NT2/D1 (cell line): ENCODE measurements around the gene MARCHF6.

ENCODE experiments used
- SUZ12 ChIP-seq: IDR thresholded peaks from 2 replicates; pipeline ENCODE4 v1.6.1; 2011; ENCODE audit not compliant: insufficient read length, insufficient read depth; ENCODE audit errors: extremely low read depth
- YY1 ChIP-seq: IDR thresholded peaks from 2 replicates; pipeline ENCODE4 v1.6.1; 2011; ENCODE audit not compliant: insufficient read length, insufficient read depth
- ZNF274 ChIP-seq: IDR thresholded peaks from 2 replicates; pipeline ENCODE4 v1.6.1; 2011; ENCODE audit warnings: mild to moderate bottlenecking, low read depth, low read length

DNA sequence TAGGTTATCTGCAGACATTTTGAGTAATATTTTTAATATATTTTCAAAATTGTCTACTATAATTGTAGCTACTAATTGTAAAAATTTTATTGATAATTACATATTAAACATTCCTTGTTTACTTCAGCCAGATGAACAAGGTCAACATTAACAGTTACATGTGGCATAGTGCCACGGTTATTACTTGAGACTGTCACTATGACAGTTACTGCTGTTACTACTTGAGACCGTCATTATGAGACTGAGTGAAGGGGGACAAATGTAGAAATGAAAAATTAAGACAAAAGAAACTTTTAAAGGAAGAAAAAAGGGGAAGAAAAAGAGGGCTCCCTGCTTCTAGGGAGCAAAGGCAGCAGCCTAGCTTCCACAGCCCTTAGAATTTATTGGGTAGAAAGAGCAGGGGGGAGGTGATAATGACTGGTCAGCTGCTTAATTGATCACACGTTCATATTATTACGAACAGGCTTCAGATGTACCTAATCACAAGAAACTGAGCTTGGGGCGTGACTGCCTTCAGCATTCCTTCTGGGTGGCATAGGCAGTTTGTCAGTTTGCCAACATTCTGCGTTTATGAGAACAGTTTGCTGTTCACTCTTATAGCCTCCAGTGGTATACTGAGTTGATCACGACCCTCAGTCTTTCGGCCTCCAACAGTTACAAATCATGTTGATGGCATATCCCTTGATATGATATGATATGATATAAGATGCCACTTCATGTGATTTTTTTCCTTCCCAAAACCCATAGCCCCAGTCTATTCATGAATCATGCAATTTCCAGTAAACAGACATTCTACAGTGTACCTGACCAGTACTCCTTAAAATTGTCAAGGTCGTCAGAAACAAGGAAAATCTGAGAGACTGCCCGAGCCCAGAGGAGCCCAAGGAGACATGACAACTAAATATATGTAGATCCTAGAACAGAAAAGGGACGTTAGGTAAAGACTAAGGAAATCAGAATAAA lies 13.1 kb downstream of the MARCHF6 start:
- no peak for TF ChIP-seq ZNF274
- no peak for TF ChIP-seq SUZ12
- TF ChIP-seq YY1 = no peak
